ENCODE measurements around the gene FLT3LG.

FLT3LG gene

DNA sequence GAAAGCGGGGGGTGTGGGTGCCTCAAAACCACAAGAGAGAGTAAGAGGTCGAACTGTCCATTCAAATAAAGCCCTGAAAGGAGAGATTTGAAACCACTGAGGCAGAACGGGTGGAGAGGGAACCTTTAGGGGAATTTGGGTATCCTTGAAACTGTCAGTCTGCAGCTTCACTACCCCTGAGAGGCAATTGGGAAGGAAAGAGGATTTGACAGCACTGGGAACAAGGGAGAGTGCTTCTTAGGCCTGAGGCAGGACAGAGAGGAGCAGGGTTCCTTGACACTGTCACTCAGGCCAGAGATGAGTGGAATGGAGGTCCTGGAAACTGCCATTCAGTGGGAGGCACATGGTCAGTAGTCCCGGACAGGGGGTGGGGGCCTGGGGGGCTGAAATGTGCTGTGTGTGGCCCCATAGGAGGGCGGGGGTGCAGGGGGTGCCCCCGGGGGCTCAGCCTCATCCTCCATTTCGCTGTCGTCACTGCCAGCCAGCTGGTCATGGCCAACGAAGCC, 43.8 kb upstream of the FLT3LG start:
- Histone ChIP-seq H3K9ac (ENCODE audit: low read length) (no peak overlapping the region), H3F3A (ENCODE audit: insufficient read depth, low read length) (no peaks in the 10 kb centered on the region), H3K27me3 (replicated peaks; ENCODE audit: insufficient read depth, low read length) (peaks cover 98% of the 10 kb centered on the region), H3K79me2 (ENCODE audit: low read length) (no peaks in the 10 kb centered on the region), H3K4me1 (ENCODE audit: low read length) (no peaks in the 10 kb centered on the region), H3K36me3 (replicated peaks; ENCODE audit: insufficient read depth, low read length) (no peaks in the 10 kb centered on the region), H3K9me2 (replicated peaks; ENCODE audit: insufficient read depth, low read length) (no peaks in the 10 kb centered on the region), H3K4me3 (ENCODE audit: low read length) (no peak overlapping the region), H3K4me2 (ENCODE audit: low read depth, low read length) (no peak overlapping the region), H3K9me3 (replicated peaks; ENCODE audit: insufficient read depth, low read length) (no peaks in the 10 kb centered on the region), H2AFZ (ENCODE audit: low read length) (no peak overlapping the region), H4K20me1 (ENCODE audit: insufficient read depth, low read length) (no peaks in the 10 kb centered on the region), H3K27ac (ENCODE audit: low read length) (no peak overlapping the region)
- no peak for DNase-seq
- no peak for TF ChIP-seq EZH2 (optimal IDR thresholded peaks at IDR 0.05; ENCODE audit: low read depth, low read length)

GRCh38 chr19:49430678-49431329, 43.2 kb upstream of the FLT3LG start:
- Histone ChIP-seq H3K9me2 (replicated peaks; ENCODE audit: insufficient read depth, low read length) (no peaks in the 10 kb centered on the region), H3K4me3 (ENCODE audit: low read length) (no peak overlapping the region), H4K20me1 (ENCODE audit: insufficient read depth, low read length) (no peaks in the 10 kb centered on the region), H3K27ac (ENCODE audit: low read length) (no peak overlapping the region), H3K36me3 (replicated peaks; ENCODE audit: insufficient read depth, low read length) (no peaks in the 10 kb centered on the region), H3K4me1 (ENCODE audit: low read length) (no peaks in the 10 kb centered on the region), H3K79me2 (ENCODE audit: low read length) (no peaks in the 10 kb centered on the region), H3K9ac (ENCODE audit: low read length) (no peak overlapping the region), H3F3A (ENCODE audit: insufficient read depth, low read length) (no peaks in the 10 kb centered on the region), H3K9me3 (replicated peaks; ENCODE audit: insufficient read depth, low read length) (no peaks in the 10 kb centered on the region), H3K4me2 (ENCODE audit: low read depth, low read length) (no peak overlapping the region), H3K27me3 (replicated peaks; ENCODE audit: insufficient read depth, low read length) (peaks cover 98% of the 10 kb centered on the region), H2AFZ (ENCODE audit: low read length) (no peak overlapping the region)
- DNase-seq, result no peak
- TF ChIP-seq EZH2 (optimal IDR thresholded peaks at IDR 0.05; ENCODE audit: low read depth, low read length), result no peak
- TF ChIP-seq, protein P1, sequence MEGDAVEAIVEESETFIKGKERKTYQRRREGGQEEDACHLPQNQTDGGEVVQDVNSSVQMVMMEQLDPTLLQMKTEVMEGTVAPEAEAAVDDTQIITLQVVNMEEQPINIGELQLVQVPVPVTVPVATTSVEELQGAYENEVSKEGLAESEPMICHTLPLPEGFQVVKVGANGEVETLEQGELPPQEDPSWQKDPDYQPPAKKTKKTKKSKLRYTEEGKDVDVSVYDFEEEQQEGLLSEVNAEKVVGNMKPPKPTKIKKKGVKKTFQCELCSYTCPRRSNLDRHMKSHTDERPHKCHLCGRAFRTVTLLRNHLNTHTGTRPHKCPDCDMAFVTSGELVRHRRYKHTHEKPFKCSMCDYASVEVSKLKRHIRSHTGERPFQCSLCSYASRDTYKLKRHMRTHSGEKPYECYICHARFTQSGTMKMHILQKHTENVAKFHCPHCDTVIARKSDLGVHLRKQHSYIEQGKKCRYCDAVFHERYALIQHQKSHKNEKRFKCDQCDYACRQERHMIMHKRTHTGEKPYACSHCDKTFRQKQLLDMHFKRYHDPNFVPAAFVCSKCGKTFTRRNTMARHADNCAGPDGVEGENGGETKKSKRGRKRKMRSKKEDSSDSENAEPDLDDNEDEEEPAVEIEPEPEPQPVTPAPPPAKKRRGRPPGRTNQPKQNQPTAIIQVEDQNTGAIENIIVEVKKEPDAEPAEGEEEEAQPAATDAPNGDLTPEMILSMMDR (IDR thresholded peaks at IDR 0.05; ENCODE audit: low read length), result peak; percentile 34
- TF ChIP-seq EZH2phosphoT487 (IDR thresholded peaks at IDR 0.05; ENCODE audit: low read length), result no peak

DNA sequence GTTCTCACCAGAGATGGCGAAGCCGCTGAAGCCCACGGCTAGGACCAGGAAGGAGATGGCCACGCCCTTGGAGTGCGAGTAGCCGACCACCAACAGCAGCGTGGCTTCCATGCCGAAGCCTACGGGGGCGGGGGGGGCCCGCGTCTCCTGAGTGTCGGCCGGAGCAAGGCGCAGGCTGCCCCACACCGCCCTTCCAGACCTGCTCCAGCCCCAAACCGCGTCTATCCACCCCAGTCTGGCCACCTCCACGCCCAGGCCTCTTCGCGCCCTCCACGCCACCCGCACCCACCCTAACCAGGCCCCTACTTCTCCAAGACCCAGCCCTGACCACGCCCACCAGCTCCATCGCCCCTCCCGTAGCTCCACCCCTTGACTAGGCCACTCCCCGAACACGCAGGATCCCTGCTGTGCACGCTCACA, 42.7 kb upstream of the FLT3LG start:
- H3K4me3 ChIP-seq (ENCODE audit: low read length), result no peak overlapping the region
- H3K4me1 ChIP-seq (ENCODE audit: low read length), result no peaks in the 10 kb centered on the region
- no peak overlapping the region for H2AFZ ChIP-seq (ENCODE audit: low read length)
- no peak for DNase-seq
- no peak overlapping the region for H3K27ac ChIP-seq (ENCODE audit: low read length)
- TF ChIP-seq, protein P1 (IDR thresholded peaks at IDR 0.05; ENCODE audit: low read length), result no peak
- TF ChIP-seq EZH2 (optimal IDR thresholded peaks at IDR 0.05; ENCODE audit: low read depth, low read length) (no peak), EZH2phosphoT487 (IDR thresholded peaks at IDR 0.05; ENCODE audit: low read length) (no peak)
- H3F3A ChIP-seq (ENCODE audit: insufficient read depth, low read length), result no peaks in the 10 kb centered on the region
- no peaks in the 10 kb centered on the region for H3K9me2 ChIP-seq (replicated peaks; ENCODE audit: insufficient read depth, low read length)
- no peaks in the 10 kb centered on the region for H3K9me3 ChIP-seq (replicated peaks; ENCODE audit: insufficient read depth, low read length)
- H4K20me1 ChIP-seq (ENCODE audit: insufficient read depth, low read length), result no peaks in the 10 kb centered on the region
- no peaks in the 10 kb centered on the region for H3K36me3 ChIP-seq (replicated peaks; ENCODE audit: insufficient read depth, low read length)
- peaks cover 98% of the 10 kb centered on the region for H3K27me3 ChIP-seq (replicated peaks; ENCODE audit: insufficient read depth, low read length)
- H3K9ac ChIP-seq (ENCODE audit: low read length), result no peak overlapping the region
- H3K79me2 ChIP-seq (ENCODE audit: low read length), result no peaks in the 10 kb centered on the region
- no peak overlapping the region for H3K4me2 ChIP-seq (ENCODE audit: low read depth, low read length)
